ENCODE measurements around the gene EXOC3L1.

- no peak for TF ChIP-seq MAX (IDR thresholded peaks at IDR 0.05)
- no peak for TF ChIP-seq REST (IDR thresholded peaks at IDR 0.05; ENCODE audit: low read depth)
- no peak for TF ChIP-seq RAD21 (IDR thresholded peaks at IDR 0.05; ENCODE audit: low read depth)
Measured at GRCh38 chr16:67228905-67229304, 39.0 kb upstream of the EXOC3L1 start.
